ENCODE data around the gene CALML5. TPM values are rescaled to one million over a fixed set of nuclear protein-coding genes. Genes with fewer than 3 reads are reported as not detected.

The CALML5 gene
- total and polyA plus RNA-seq, 9 of the 15 experiments (the other 6 are each of a cell fraction or from before 2014, with no cell fraction given), result not detected

DNA sequence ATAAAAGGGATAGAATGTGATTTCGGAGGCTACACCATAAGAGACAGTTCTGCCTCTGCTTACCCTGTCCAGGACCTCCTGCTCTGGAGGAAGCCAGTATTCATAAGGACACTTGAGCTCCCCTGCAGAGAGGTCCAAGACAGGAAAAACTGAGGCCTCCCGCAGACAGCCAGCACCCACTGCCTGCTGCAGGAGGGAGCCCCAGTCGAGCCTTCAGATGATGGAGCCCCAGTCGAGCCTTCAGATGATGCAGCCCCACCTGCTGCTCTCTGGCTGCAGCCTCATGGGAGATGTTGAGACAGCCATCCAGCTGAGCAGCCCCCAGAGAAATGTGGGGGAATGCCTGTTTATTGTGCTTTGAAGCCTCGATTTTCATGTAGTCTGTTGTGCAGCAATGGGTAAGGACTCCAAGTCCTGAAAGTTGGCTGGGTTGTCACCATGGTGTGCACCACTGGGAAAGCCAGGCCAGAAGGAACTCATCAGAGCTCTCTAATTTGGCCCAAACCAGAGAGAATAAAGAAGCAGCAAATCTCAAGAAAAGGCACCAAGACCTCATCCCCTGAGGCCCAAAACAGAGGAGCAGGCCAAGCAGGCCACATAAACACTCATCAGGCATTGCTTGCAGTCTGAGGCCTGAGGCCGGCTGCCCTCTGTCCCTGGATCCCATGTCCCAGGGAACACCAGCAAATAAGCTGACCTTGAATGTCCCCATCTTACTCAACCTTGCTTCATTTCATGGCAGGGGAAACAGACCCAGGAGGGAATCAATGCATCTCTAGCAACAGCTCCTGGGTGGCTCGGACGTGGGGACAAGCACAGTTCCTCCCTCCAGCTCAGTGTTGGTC, 30.9 kb downstream of the CALML5 start:
- Histone ChIP-seq H4K20me1 (replicated peaks; ENCODE audit: control insufficient read depth, insufficient read depth, low read length) (no peaks in the 10 kb centered on the region), H3K9ac (ENCODE audit: insufficient read depth in 1 of 2, low read depth in 2 of 2, low read length in 2 of 2) (no peak overlapping the region), H2AFZ (ENCODE audit: low read depth, low read length) (no peak overlapping the region), H3K4me2 (ENCODE audit: insufficient read depth, low read length) (no peak overlapping the region), H3K4me1 (replicated peaks in 1 of 2; ENCODE audit: control insufficient read depth in 2 of 2, insufficient read depth in 2 of 2, low read length in 2 of 2) (peaks cover 39 to 48% of the 10 kb centered on the region in 2 experiments), H3K4me3 (no peak overlapping the region), H3K79me2 (ENCODE audit: control insufficient read depth, insufficient read depth, low read length) (peaks cover 95% of the 10 kb centered on the region), H3K9me3 (replicated peaks; ENCODE audit: control insufficient read depth, insufficient read depth, low read depth, low read length) (peaks cover 7% of the 10 kb centered on the region), H3K36me3 (ENCODE audit: control insufficient read depth, insufficient read depth, low read length) (peaks cover 40% of the 10 kb centered on the region; the same call in 2 of the 3 replicates), H3K9me1 (ENCODE audit: control insufficient read depth, insufficient read depth, low read length) (no peaks in the 10 kb centered on the region), H3K27ac (ENCODE audit: extremely low read depth, low read depth, low read length) (no peak overlapping the region; the same call in 2 of the 3 replicates), H3K27me3 (ENCODE audit: control insufficient read depth in 2 of 2, insufficient read depth in 2 of 2, low read length in 2 of 2) (no peaks in the 10 kb centered on the region)
- POLR2A ChIA-PET, result interaction anchor here (1.3 to 2.0 kb wide), 4 partner anchors 11 to 17 kb away, joined by 3 to 10 read pairs (median 4); no protein-coding TSS in a partner anchor
- DNase-seq (ENCODE audit: extremely low read depth in 1 of 4, low spot score in 3 of 4), result no peak
- intact Hi-C loops (cut with micrococcal nuclease) (no loop called here), in situ Hi-C loops (cut with MboI) (no loop called here)
- no peak for TF ChIP-seq SIN3B (IDR thresholded peaks at IDR 0.05; ENCODE audit: low read depth)
- peak; percentile 79 for TF ChIP-seq ZNF280A (IDR thresholded peaks at IDR 0.05; ENCODE audit: low read depth, partially characterized antibody)
- TF ChIP-seq FOXP1 (CRISPR knock-in tag; IDR thresholded peaks at IDR 0.05), result no peak
- TF ChIP-seq, protein P1, sequence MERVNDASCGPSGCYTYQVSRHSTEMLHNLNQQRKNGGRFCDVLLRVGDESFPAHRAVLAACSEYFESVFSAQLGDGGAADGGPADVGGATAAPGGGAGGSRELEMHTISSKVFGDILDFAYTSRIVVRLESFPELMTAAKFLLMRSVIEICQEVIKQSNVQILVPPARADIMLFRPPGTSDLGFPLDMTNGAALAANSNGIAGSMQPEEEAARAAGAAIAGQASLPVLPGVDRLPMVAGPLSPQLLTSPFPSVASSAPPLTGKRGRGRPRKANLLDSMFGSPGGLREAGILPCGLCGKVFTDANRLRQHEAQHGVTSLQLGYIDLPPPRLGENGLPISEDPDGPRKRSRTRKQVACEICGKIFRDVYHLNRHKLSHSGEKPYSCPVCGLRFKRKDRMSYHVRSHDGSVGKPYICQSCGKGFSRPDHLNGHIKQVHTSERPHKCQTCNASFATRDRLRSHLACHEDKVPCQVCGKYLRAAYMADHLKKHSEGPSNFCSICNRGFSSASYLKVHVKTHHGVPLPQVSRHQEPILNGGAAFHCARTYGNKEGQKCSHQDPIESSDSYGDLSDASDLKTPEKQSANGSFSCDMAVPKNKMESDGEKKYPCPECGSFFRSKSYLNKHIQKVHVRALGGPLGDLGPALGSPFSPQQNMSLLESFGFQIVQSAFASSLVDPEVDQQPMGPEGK (CRISPR knock-in tag; IDR thresholded peaks at IDR 0.05; ENCODE audit: borderline replicate concordance), result no peak
- TF ChIP-seq TRIM28 (IDR thresholded peaks at IDR 0.05), result peak; percentile 84
- TF ChIP-seq YY1 (IDR thresholded peaks at IDR 0.05; ENCODE audit: borderline replicate concordance in 1 of 3, control insufficient read depth in 1 of 3, extremely low read depth in 1 of 3, insufficient read depth in 3 of 3, insufficient read length in 1 of 3, insufficient replicate concordance in 2 of 3, low read depth in 1 of 3, low read length in 2 of 3), result peak in 1 of 3 experiments; percentile 14
- TF ChIP-seq CBX3 (IDR thresholded peaks at IDR 0.05; ENCODE audit: borderline replicate concordance in 1 of 2, low read length in 2 of 2), result peak in 1 of 2 experiments; percentile 95; a peak in 1 of 3 replicates
- TF ChIP-seq TRIM24 (IDR thresholded peaks at IDR 0.05), result peak in 1 of 2 experiments; percentile 11; a peak in 1 of 4 replicates
- peak; percentile 61 for TF ChIP-seq ZFP36 (IDR thresholded peaks at IDR 0.05; ENCODE audit: low read depth, low read length, partially characterized antibody)
- TF ChIP-seq, protein P2, sequence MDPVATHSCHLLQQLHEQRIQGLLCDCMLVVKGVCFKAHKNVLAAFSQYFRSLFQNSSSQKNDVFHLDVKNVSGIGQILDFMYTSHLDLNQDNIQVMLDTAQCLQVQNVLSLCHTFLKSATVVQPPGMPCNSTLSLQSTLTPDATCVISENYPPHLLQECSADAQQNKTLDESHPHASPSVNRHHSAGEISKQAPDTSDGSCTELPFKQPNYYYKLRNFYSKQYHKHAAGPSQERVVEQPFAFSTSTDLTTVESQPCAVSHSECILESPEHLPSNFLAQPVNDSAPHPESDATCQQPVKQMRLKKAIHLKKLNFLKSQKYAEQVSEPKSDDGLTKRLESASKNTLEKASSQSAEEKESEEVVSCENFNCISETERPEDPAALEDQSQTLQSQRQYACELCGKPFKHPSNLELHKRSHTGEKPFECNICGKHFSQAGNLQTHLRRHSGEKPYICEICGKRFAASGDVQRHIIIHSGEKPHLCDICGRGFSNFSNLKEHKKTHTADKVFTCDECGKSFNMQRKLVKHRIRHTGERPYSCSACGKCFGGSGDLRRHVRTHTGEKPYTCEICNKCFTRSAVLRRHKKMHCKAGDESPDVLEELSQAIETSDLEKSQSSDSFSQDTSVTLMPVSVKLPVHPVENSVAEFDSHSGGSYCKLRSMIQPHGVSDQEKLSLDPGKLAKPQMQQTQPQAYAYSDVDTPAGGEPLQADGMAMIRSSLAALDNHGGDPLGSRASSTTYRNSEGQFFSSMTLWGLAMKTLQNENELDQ (CRISPR knock-in tag; IDR thresholded peaks at IDR 0.05; ENCODE audit: borderline replicate concordance), result no peak
- TF ChIP-seq ZNF449 (CRISPR knock-in tag; IDR thresholded peaks at IDR 0.05), result no peak
- CTCF ChIA-PET (ENCODE audit: low intra/inter-chr PET ratio), result no interaction called here
- 92% methylated on average over 8 of the region's 8 CpGs for WGBS (ENCODE audit: insufficient coverage, low coverage, missing lambda C conversion rate)
- BruUV-seq (replicated peaks), result no TSS peak
- no peak for FAIRE-seq
- ATAC-seq, result no peak
